Memory B cell (primary cell): ENCODE results near the gene CCNQ.

Experiments
- ATAC-seq: fragments of 150-1000 bp; cut with Tn5 transposase; 2 replicates; pipeline ENCODE4 v1.10.0; 2021; ENCODE audit warnings: low read depth, mild to moderate bottlenecking, moderate library complexity
- DNase-seq, 2 donors: peaks; one replicate each; pipeline ENCODE4 v3.0.0; 2022; ENCODE audit warnings: low spot score in 2 of 2
- H3K27ac Mint-ChIP-seq: one replicate; pipeline ENCODE4 v1.8.0; 2022; ENCODE audit warnings: mild to moderate bottlenecking, moderate library complexity, mixed read lengths
- H3K27me3 Mint-ChIP-seq: one replicate; pipeline ENCODE4 v1.8.0; 2022; ENCODE audit warnings: mixed read lengths
- H3K36me3 Mint-ChIP-seq: one replicate; pipeline ENCODE4 v1.8.0; 2022; ENCODE audit warnings: mild to moderate bottlenecking, mixed read lengths
- H3K4me1 Mint-ChIP-seq: one replicate; pipeline ENCODE4 v1.8.0; 2022; ENCODE audit warnings: mixed read lengths
- H3K4me3 Mint-ChIP-seq: one replicate; pipeline ENCODE4 v1.8.0; 2022; ENCODE audit warnings: mild to moderate bottlenecking, moderate library complexity, mixed read lengths
- H3K9me3 Mint-ChIP-seq: one replicate; pipeline ENCODE4 v1.8.0; 2022; ENCODE audit warnings: mixed read lengths

The CCNQ gene

DNA sequence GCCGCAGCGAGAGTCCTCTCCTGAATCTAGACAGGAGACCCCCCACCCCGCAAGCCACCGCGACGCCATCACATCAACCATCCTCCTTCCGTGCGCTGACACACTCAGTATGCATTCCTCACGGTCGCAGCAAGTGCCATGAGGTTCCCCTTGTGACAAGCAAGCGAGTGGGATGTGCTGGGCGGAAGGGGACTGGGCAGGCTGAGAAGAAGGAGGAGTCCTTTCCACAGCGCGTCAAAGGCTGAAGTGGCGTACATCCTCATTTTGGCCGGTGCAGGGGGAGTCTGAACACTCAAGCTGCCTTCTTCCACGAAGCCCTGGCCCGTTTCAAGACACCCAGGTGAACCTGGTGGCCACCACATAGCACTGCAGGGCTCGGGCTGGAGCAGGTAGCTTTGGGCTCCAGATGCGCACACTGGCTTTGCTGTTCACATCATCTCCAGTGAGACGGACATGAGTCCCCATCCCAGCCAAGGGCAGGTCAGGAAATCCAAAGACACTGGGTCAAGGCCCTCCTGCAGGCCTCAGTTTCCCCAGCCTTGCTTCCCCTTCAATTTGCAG is 30.4 kb downstream of the CCNQ start:
- H3K4me3 Mint-ChIP-seq = no peak overlapping the region
- DNase-seq (no peak), ATAC-seq (peak; percentile 70)
- H3K9me3 Mint-ChIP-seq = no peaks in the 10 kb centered on the region
- no peaks in the 10 kb centered on the region for H3K36me3 Mint-ChIP-seq
- no peak overlapping the region for H3K27ac Mint-ChIP-seq
- H3K27me3 Mint-ChIP-seq = peaks cover 7% of the 10 kb centered on the region
- H3K4me1 Mint-ChIP-seq = peaks cover 8% of the 10 kb centered on the region

DNA sequence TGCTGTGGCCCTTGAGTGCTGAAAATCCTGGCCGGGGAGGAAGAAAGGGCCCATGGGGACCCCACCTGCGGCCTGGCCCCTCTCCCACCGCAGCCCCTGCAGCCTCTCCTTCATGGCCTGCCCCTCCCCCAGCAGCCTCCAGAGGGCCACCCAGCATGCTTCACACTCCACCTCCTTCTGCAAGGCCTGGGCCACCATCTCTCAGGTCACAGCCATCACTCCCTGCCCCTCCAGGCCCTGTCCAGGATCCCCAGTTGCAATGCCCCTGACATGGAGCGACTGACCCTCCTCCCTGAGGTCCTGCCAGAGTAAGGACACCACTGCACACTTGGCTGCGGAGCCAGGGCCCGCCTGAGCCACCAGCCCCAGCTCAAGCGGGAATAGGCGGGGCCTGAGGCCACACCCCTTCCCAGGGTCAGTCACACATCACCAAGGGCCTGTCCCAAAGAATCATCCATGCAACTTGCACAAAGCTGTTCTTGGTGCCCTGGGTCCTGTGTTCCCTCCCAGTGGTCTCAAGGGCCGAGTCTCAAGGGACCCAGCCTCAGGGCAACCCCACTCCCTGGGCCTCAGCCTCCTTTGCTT is 32.9 kb downstream of the CCNQ start:
- no peaks in the 10 kb centered on the region for H3K9me3 Mint-ChIP-seq
- H3K4me3 Mint-ChIP-seq = no peak overlapping the region
- H3K36me3 Mint-ChIP-seq = no peaks in the 10 kb centered on the region
- peaks cover 2% of the 10 kb centered on the region for H3K27me3 Mint-ChIP-seq
- DNase-seq = no peak
- peaks cover 8% of the 10 kb centered on the region for H3K4me1 Mint-ChIP-seq
- H3K27ac Mint-ChIP-seq = no peak overlapping the region
- no peak for ATAC-seq

DNA sequence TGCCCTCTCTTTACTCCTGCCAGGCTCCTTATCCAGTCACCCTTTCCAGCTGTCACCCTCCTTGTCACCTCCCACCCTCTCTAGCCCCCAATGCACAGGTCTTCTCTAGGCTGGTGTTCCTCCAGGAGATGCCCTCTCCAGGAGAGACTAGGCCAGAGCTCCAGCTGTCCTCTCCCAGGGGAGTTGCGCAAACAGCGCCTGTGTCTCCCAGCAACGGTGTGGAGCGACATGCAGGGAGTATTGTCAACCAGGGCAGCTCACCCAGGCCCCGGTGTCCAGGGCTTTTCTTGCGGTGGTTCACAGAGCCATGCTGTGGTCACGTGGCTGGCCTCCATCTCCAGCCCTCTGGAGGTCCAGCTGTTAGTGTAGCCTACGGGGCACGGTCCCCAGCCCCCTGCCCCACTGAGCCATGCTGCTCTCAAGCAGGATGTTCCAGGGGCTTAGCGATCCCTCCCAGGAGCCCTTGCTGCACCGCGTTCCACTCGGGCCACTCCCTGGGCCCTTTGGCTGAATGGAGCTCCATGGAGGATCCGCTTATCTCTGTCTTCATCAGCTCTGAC is 34.8 kb downstream of the CCNQ start:
- H3K4me3 Mint-ChIP-seq = no peak overlapping the region
- peaks cover 8% of the 10 kb centered on the region for H3K4me1 Mint-ChIP-seq
- DNase-seq (no peak), ATAC-seq (no peak)
- no peaks in the 10 kb centered on the region for H3K36me3 Mint-ChIP-seq
- peaks cover 4% of the 10 kb centered on the region for H3K27me3 Mint-ChIP-seq
- H3K9me3 Mint-ChIP-seq = no peaks in the 10 kb centered on the region
- no peak overlapping the region for H3K27ac Mint-ChIP-seq

DNA sequence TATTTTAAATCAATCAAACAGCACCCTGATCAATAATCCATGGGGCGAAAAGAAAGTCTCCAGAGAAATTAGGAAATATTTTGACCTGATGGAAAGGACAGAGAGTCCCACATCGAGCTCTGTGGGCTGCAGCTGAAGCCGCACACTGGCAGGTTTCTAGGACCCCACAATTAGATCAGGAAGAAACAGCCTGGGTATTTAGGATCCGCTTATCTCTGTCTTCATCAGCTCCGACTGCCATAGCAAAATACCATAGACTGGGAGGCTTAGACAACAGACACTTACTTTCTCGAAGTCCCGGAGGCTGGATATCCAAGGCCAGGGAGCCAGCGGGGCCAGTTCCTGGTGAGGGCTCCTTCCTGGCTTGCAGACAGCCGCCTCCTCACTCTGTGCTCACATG is 36.4 kb downstream of the CCNQ start:
- H3K27me3 Mint-ChIP-seq = peaks cover 4% of the 10 kb centered on the region
- no peak for DNase-seq
- H3K4me1 Mint-ChIP-seq = peaks cover 6% of the 10 kb centered on the region

GRCh38 chrX:153561337-153561736 is 37.6 kb downstream of the CCNQ start:
- ATAC-seq = no peak
- DNase-seq = no peak
- no peak overlapping the region for H3K27ac Mint-ChIP-seq
- peaks cover 6% of the 10 kb centered on the region for H3K4me1 Mint-ChIP-seq
- no peak overlapping the region for H3K4me3 Mint-ChIP-seq
- peaks cover 4% of the 10 kb centered on the region for H3K27me3 Mint-ChIP-seq
- no peaks in the 10 kb centered on the region for H3K36me3 Mint-ChIP-seq
- no peaks in the 10 kb centered on the region for H3K9me3 Mint-ChIP-seq

More for the DNA sequence above, 36.4 kb downstream of the CCNQ start:
- no peaks in the 10 kb centered on the region for H3K36me3 Mint-ChIP-seq
- ATAC-seq = no peak
- H3K4me3 Mint-ChIP-seq = no peak overlapping the region
- no peak overlapping the region for H3K27ac Mint-ChIP-seq
- H3K9me3 Mint-ChIP-seq = no peaks in the 10 kb centered on the region

- H3K4me1 Mint-ChIP-seq = peaks cover 6% of the 10 kb centered on the region
- no peak overlapping the region for H3K4me3 Mint-ChIP-seq
- DNase-seq = no peak
- H3K27me3 Mint-ChIP-seq = peaks cover 2% of the 10 kb centered on the region
- H3K36me3 Mint-ChIP-seq = no peaks in the 10 kb centered on the region
- no peak overlapping the region for H3K27ac Mint-ChIP-seq
- no peaks in the 10 kb centered on the region for H3K9me3 Mint-ChIP-seq
- ATAC-seq = no peak
Measured at GRCh38 chrX:153560466-153560865, 38.5 kb downstream of the CCNQ start.

DNA sequence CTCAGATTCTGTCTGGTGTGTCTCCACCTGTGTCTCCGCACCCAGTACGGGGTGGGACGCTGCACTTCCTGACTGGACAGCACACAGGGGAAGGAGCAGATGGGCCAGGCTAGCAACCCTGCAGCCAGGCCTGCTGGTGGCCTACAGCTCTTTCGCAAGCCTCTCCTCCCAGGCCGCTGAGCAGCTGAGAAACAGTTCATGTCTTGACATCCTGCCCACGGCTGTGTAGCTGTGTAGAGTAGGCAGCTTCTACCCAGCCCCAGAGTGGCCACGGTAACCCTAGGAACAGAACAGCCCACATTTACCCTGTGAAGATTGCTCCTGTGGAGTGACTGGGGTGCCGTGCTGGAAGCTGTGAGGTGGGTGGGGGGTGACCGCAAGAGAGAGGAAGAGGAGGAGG is 38.9 kb downstream of the CCNQ start:
- H3K9me3 Mint-ChIP-seq = no peaks in the 10 kb centered on the region
- DNase-seq (no peak), ATAC-seq (no peak)
- peaks cover 2% of the 10 kb centered on the region for H3K27me3 Mint-ChIP-seq
- H3K4me1 Mint-ChIP-seq = peaks cover 6% of the 10 kb centered on the region
- H3K4me3 Mint-ChIP-seq = no peak overlapping the region
- H3K36me3 Mint-ChIP-seq = no peaks in the 10 kb centered on the region
- no peak overlapping the region for H3K27ac Mint-ChIP-seq

DNA sequence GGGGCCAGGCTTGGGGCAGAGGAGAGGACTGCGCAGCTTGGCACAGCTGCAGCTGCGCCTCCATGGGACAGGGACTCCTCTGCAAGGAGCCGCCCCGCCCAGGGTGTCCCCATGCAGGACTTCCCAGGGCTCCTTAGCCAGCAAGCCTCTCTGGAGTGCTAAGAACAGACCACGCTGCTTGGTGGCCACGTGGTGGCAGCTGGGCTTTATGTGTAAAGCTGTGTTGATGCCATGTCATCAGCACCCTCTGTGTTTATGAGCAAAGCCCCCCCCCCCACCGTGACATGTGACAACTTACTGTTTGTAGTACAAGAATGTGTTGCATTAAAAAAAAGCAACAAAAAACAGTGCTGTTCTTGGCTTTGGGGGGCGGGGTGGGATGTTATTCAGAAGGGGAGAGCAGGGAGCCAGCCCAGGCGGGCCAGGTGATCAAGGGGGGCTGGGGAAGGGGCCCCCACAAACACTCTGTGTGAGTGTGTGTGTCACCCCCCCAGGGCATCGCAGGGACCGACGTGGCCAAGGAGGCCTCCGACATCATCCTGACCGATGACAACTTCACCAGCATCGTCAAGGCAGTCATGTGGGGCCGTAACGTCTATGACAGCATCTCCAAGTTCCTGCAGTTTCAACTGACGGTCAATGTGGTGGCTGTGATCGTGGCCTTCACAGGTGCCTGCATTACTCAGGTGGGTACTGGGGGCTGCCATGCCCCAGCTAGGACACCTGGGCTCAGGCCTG is 41.2 kb downstream of the CCNQ start:
- H3K27me3 Mint-ChIP-seq = peaks cover 9% of the 10 kb centered on the region
- H3K36me3 Mint-ChIP-seq = no peaks in the 10 kb centered on the region
- no peak overlapping the region for H3K27ac Mint-ChIP-seq
- no peak for DNase-seq
- ATAC-seq = no peak
- H3K4me3 Mint-ChIP-seq = no peak overlapping the region
- peaks cover 3% of the 10 kb centered on the region for H3K4me1 Mint-ChIP-seq
- H3K9me3 Mint-ChIP-seq = no peaks in the 10 kb centered on the region

DNA sequence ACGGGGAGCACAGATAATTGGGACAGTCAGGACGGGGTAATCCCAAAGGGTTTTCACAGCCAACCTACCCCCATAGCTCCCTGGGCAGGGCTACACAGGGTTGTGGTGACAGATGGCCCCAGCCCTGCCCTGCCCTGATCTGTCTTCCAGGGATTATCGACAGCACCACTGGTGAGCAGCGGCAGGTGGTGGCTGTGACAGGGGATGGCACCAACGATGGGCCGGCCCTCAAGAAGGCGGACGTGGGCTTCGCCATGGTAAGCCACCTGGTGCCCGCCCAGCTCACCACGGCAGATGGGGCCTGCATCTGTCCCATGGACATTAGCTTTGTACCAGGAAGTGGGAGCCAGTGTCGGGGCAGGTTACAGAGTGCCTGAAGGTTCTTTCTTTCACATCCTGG is 42.2 kb downstream of the CCNQ start:
- DNase-seq (no peak), ATAC-seq (no peak)
- Mint-ChIP-seq H3K36me3 (no peaks in the 10 kb centered on the region), H3K9me3 (no peaks in the 10 kb centered on the region), H3K27ac (no peak overlapping the region), H3K27me3 (peaks cover 12% of the 10 kb centered on the region), H3K4me1 (peaks cover 3% of the 10 kb centered on the region), H3K4me3 (no peak overlapping the region)

- H3K4me1 Mint-ChIP-seq = peaks cover 3% of the 10 kb centered on the region
- no peaks in the 10 kb centered on the region for H3K36me3 Mint-ChIP-seq
- no peak overlapping the region for H3K4me3 Mint-ChIP-seq
- peak; percentile 79 for ATAC-seq
- no peak overlapping the region for H3K27ac Mint-ChIP-seq
- H3K9me3 Mint-ChIP-seq = no peaks in the 10 kb centered on the region
- DNase-seq = peak; percentile 50 to 57
- H3K27me3 Mint-ChIP-seq = peaks cover 10% of the 10 kb centered on the region
Measured at GRCh38 chrX:153554519-153555167, 44.3 kb downstream of the CCNQ start.

DNA sequence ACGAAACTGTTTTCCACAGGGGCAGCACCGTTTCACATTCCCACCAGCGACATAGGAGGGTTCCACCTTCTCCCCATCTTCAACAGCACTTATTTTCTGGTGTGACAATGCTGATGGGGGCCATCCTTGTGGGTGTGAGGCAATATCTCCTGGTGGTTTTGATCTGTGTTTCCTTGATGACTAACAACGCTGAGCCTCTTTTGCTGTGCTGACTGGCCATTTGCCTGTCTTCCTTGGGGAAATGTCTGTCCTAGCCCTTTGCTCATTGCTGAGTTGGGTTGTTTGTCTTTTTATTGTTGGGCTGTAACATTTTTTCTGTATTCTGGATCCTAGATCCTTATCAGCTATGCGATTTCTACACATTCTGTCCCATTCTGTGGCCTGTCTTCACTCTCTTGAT is 47.8 kb downstream of the CCNQ start:
- H3K27ac Mint-ChIP-seq = no peak overlapping the region
- no peaks in the 10 kb centered on the region for H3K9me3 Mint-ChIP-seq
- DNase-seq = no peak
- H3K4me3 Mint-ChIP-seq = no peak overlapping the region
- peaks cover 3% of the 10 kb centered on the region for H3K4me1 Mint-ChIP-seq
- peaks cover 24% of the 10 kb centered on the region for H3K27me3 Mint-ChIP-seq
- no peaks in the 10 kb centered on the region for H3K36me3 Mint-ChIP-seq
- no peak for ATAC-seq

GRCh38 chrX:153549807-153550206 is 49.1 kb downstream of the CCNQ start:
- H3K27me3 Mint-ChIP-seq = peaks cover 25% of the 10 kb centered on the region
- ATAC-seq = no peak

DNA sequence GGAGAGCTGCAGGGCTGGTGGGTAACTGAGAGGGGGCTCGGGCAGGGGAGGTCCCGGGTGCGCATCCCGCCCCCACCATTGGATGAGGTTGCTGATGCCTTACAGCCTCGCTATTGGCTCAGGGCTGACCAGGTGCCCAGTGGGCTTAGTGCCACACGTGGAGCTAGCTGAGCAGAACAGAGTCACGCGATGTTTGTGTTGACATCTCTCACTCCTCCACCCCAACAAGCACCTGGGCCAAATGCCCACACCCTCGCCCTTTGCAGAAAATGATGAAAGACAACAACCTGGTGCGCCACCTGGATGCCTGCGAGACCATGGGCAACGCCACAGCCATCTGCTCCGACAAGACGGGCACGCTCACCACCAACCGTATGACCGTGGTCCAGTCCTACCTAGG is 49.7 kb downstream of the CCNQ start:
- H3K36me3 Mint-ChIP-seq = no peaks in the 10 kb centered on the region

More at GRCh38 chrX:153549807-153550206, 49.1 kb downstream of the CCNQ start:
- DNase-seq = no peak
- no peak overlapping the region for H3K4me3 Mint-ChIP-seq
- no peak overlapping the region for H3K27ac Mint-ChIP-seq
- no peaks in the 10 kb centered on the region for H3K9me3 Mint-ChIP-seq
- no peaks in the 10 kb centered on the region for H3K36me3 Mint-ChIP-seq
- peaks cover 3% of the 10 kb centered on the region for H3K4me1 Mint-ChIP-seq

GRCh38 chrX:153547195-153547594 is 51.7 kb downstream of the CCNQ start:
- H3K9me3 Mint-ChIP-seq = no peaks in the 10 kb centered on the region
- no peak overlapping the region for H3K27ac Mint-ChIP-seq
- DNase-seq (no peak), ATAC-seq (no peak)
- no peaks in the 10 kb centered on the region for H3K36me3 Mint-ChIP-seq
- peaks cover 18% of the 10 kb centered on the region for H3K27me3 Mint-ChIP-seq
- no peaks in the 10 kb centered on the region for H3K4me1 Mint-ChIP-seq
- H3K4me3 Mint-ChIP-seq = no peak overlapping the region

More for the DNA sequence above, 49.7 kb downstream of the CCNQ start:
- H3K9me3 Mint-ChIP-seq = no peaks in the 10 kb centered on the region
- no peak overlapping the region for H3K27ac Mint-ChIP-seq
- peaks cover 28% of the 10 kb centered on the region for H3K27me3 Mint-ChIP-seq
- peaks cover 3% of the 10 kb centered on the region for H3K4me1 Mint-ChIP-seq
- ATAC-seq (no peak), DNase-seq (no peak)
- H3K4me3 Mint-ChIP-seq = no peak overlapping the region
